Stimulated activated memory B cell treated with anti-CD40 and anti-IgM and Interleukin-4, amounts not matched to agents 10 μg/mL and 1 μg/mL and 100 μg/mL, for 72 hours (primary cell): ENCODE results near the gene KIF18A.
"Not testable (repeated sequence)": the region's sequence is repeated elsewhere in the genome, so short reads cannot be mapped to it uniquely, and the experiment has no call there.

Experiments used
- ATAC-seq: fragments of 150-1000 bp; cut with Tn5 transposase; 2 replicates; pipeline ENCODE4 v1.10.0; 2021
- H3K27ac Mint-ChIP-seq: one replicate; pipeline ENCODE4 v1.8.0; 2022; ENCODE audit warnings: mild to moderate bottlenecking, mixed read lengths
- H3K27me3 Mint-ChIP-seq: one replicate; pipeline ENCODE4 v1.8.0; 2022; ENCODE audit warnings: mixed read lengths
- H3K36me3 Mint-ChIP-seq: one replicate; pipeline ENCODE4 v1.8.0; 2022; ENCODE audit warnings: mixed read lengths
- H3K4me1 Mint-ChIP-seq: one replicate; pipeline ENCODE4 v1.8.0; 2022; ENCODE audit warnings: mixed read lengths
- H3K4me3 Mint-ChIP-seq: one replicate; pipeline ENCODE4 v1.8.0; 2022; ENCODE audit warnings: mild to moderate bottlenecking, moderate library complexity, mixed read lengths
- H3K9me3 Mint-ChIP-seq: one replicate; pipeline ENCODE4 v1.8.0; 2022; ENCODE audit warnings: mixed read lengths

KIF18A gene

GRCh38 chr11:28114731-28115130 lies 6.8 kb upstream of the KIF18A start:
- Mint-ChIP-seq H3K4me3 (no peak overlapping the region), H3K36me3 (peaks cover 18% of the 10 kb centered on the region), H3K9me3 (no peaks in the 10 kb centered on the region), H3K27me3 (no peaks in the 10 kb centered on the region), H3K27ac (no peak overlapping the region), H3K4me1 (peaks cover 28% of the 10 kb centered on the region)
- ATAC-seq: no peak

- Mint-ChIP-seq H3K4me3 (no peak overlapping the region), H3K9me3 (no peaks in the 10 kb centered on the region), H3K36me3 (peaks cover 18% of the 10 kb centered on the region), H3K27ac (no peak overlapping the region), H3K4me1 (peaks cover 35% of the 10 kb centered on the region), H3K27me3 (no peaks in the 10 kb centered on the region)
- no peak for ATAC-seq
These were observed 6.2 kb upstream of the KIF18A start for GRCh38 chr11:28114116-28114515.

- H3K4me3 Mint-ChIP-seq: peak overlapping the region; percentile 82
- no peaks in the 10 kb centered on the region for H3K27me3 Mint-ChIP-seq
- no peak for ATAC-seq
- H3K9me3 Mint-ChIP-seq: no peaks in the 10 kb centered on the region
- peaks cover 46% of the 10 kb centered on the region for H3K4me1 Mint-ChIP-seq
- peak overlapping the region; percentile 85 for H3K27ac Mint-ChIP-seq
- peaks cover 17% of the 10 kb centered on the region for H3K36me3 Mint-ChIP-seq
These were observed 2.9 kb upstream of the KIF18A start for GRCh38 chr11:28110821-28111200.

- H3K27me3 Mint-ChIP-seq: no peaks in the 10 kb centered on the region
- peak overlapping the region; percentile 85 for H3K27ac Mint-ChIP-seq
- H3K4me1 Mint-ChIP-seq: peaks cover 46% of the 10 kb centered on the region
- H3K4me3 Mint-ChIP-seq: peak overlapping the region; percentile 82
- peaks cover 12% of the 10 kb centered on the region for H3K36me3 Mint-ChIP-seq
- H3K9me3 Mint-ChIP-seq: no peaks in the 10 kb centered on the region
- peak; percentile 56 for ATAC-seq
These were observed 2.3 kb upstream of the KIF18A start for GRCh38 chr11:28110108-28110820.

- H3K27ac Mint-ChIP-seq: peak overlapping the region; percentile 82
- peaks cover 43% of the 10 kb centered on the region for H3K4me1 Mint-ChIP-seq
- H3K9me3 Mint-ChIP-seq: no peaks in the 10 kb centered on the region
- H3K27me3 Mint-ChIP-seq: no peaks in the 10 kb centered on the region
- H3K4me3 Mint-ChIP-seq: peak overlapping the region; percentile 93
- no peak for ATAC-seq
- peaks cover 2% of the 10 kb centered on the region for H3K36me3 Mint-ChIP-seq
These were observed 1.0 kb upstream of the KIF18A start for GRCh38 chr11:28108958-28109357.

GRCh38 chr11:28107191-28107749 lies 686 bp downstream of the KIF18A start:
- H3K4me3 Mint-ChIP-seq: peak overlapping the region; percentile 93
- H3K9me3 Mint-ChIP-seq: no peaks in the 10 kb centered on the region
- no peaks in the 10 kb centered on the region for H3K36me3 Mint-ChIP-seq
- no peaks in the 10 kb centered on the region for H3K27me3 Mint-ChIP-seq
- peaks cover 38% of the 10 kb centered on the region for H3K4me1 Mint-ChIP-seq
- no peak for ATAC-seq
- peak overlapping the region; percentile 82 for H3K27ac Mint-ChIP-seq

GRCh38 chr11:28106353-28107043 lies 1.5 kb downstream of the KIF18A start:
- H3K9me3 Mint-ChIP-seq: no peaks in the 10 kb centered on the region
- H3K36me3 Mint-ChIP-seq: no peaks in the 10 kb centered on the region
- ATAC-seq: no peak

GRCh38 chr11:28105869-28106268 lies 2.1 kb downstream of the KIF18A start:
- H3K27ac Mint-ChIP-seq: no peak overlapping the region
- no peak overlapping the region for H3K4me3 Mint-ChIP-seq
- H3K4me1 Mint-ChIP-seq: peaks cover 24% of the 10 kb centered on the region

More at GRCh38 chr11:28106353-28107043, 1.5 kb downstream of the KIF18A start:
- H3K27me3 Mint-ChIP-seq: no peaks in the 10 kb centered on the region
- peak overlapping the region; percentile 11 for H3K4me3 Mint-ChIP-seq
- H3K4me1 Mint-ChIP-seq: peaks cover 30% of the 10 kb centered on the region
- H3K27ac Mint-ChIP-seq: no peak overlapping the region

GRCh38 chr11:28104984-28105383 lies 3.0 kb downstream of the KIF18A start:
- Mint-ChIP-seq H3K27me3 (no peaks in the 10 kb centered on the region), H3K4me1 (peaks cover 20% of the 10 kb centered on the region), H3K27ac (no peak overlapping the region), H3K4me3 (no peak overlapping the region), H3K9me3 (no peaks in the 10 kb centered on the region), H3K36me3 (no peaks in the 10 kb centered on the region)
- no peak for ATAC-seq

More at GRCh38 chr11:28105869-28106268, 2.1 kb downstream of the KIF18A start:
- Mint-ChIP-seq H3K27me3 (no peaks in the 10 kb centered on the region), H3K9me3 (no peaks in the 10 kb centered on the region), H3K36me3 (no peaks in the 10 kb centered on the region)
- ATAC-seq: no peak

- no peak for ATAC-seq
- peaks cover 15% of the 10 kb centered on the region for H3K4me1 Mint-ChIP-seq
- H3K9me3 Mint-ChIP-seq: no peaks in the 10 kb centered on the region
- no peaks in the 10 kb centered on the region for H3K27me3 Mint-ChIP-seq
- no peak overlapping the region for H3K4me3 Mint-ChIP-seq
- H3K36me3 Mint-ChIP-seq: no peaks in the 10 kb centered on the region
- no peak overlapping the region for H3K27ac Mint-ChIP-seq
These were observed 3.5 kb downstream of the KIF18A start for GRCh38 chr11:28104425-28104824.

GRCh38 chr11:28102300-28102699 lies 5.7 kb downstream of the KIF18A start:
- H3K4me1 Mint-ChIP-seq, H3K27me3 Mint-ChIP-seq, ATAC-seq, H3K36me3 Mint-ChIP-seq, H3K4me3 Mint-ChIP-seq, H3K9me3 Mint-ChIP-seq, H3K27ac Mint-ChIP-seq: not testable (repeated sequence)

GRCh38 chr11:28100665-28101064 lies 7.3 kb downstream of the KIF18A start:
- H3K4me1 Mint-ChIP-seq: no peaks in the 10 kb centered on the region
- H3K4me3 Mint-ChIP-seq: no peak overlapping the region
- no peaks in the 10 kb centered on the region for H3K9me3 Mint-ChIP-seq
- no peaks in the 10 kb centered on the region for H3K27me3 Mint-ChIP-seq
- ATAC-seq: no peak
- no peaks in the 10 kb centered on the region for H3K36me3 Mint-ChIP-seq
- no peak overlapping the region for H3K27ac Mint-ChIP-seq

- Mint-ChIP-seq H3K4me1 (no peaks in the 10 kb centered on the region), H3K4me3 (no peak overlapping the region), H3K27ac (no peak overlapping the region), H3K9me3 (no peaks in the 10 kb centered on the region), H3K27me3 (no peaks in the 10 kb centered on the region), H3K36me3 (no peaks in the 10 kb centered on the region)
- ATAC-seq: no peak
These were observed 8.2 kb downstream of the KIF18A start for GRCh38 chr11:28099715-28100114.

- H3K36me3 Mint-ChIP-seq: no peaks in the 10 kb centered on the region
- no peak overlapping the region for H3K4me3 Mint-ChIP-seq
- no peak overlapping the region for H3K27ac Mint-ChIP-seq
- no peaks in the 10 kb centered on the region for H3K27me3 Mint-ChIP-seq
- H3K9me3 Mint-ChIP-seq: no peaks in the 10 kb centered on the region
- no peaks in the 10 kb centered on the region for H3K4me1 Mint-ChIP-seq
- ATAC-seq: no peak
These were observed 9.7 kb downstream of the KIF18A start for GRCh38 chr11:28098257-28098656.

- Mint-ChIP-seq H3K4me1 (no peaks in the 10 kb centered on the region), H3K9me3 (no peaks in the 10 kb centered on the region), H3K27ac (no peak overlapping the region), H3K36me3 (no peaks in the 10 kb centered on the region), H3K4me3 (no peak overlapping the region), H3K27me3 (no peaks in the 10 kb centered on the region)
- no peak for ATAC-seq
These were observed 15.2 kb downstream of the KIF18A start for GRCh38 chr11:28092786-28093185.
